H9 (cell line): ENCODE data around the gene KLF18. TPM values are rescaled to one million over a fixed set of nuclear protein-coding genes. Genes with fewer than 3 reads are reported as not detected.

ENCODE experiments used
- DNase-seq: peaks from one replicate; pipeline ENCODE4 v3.0.0-alpha.2; 2017
- H2AFZ ChIP-seq: one replicate; pipeline ENCODE4 v1.6.1; 2013; ENCODE audit warnings: mild to moderate bottlenecking, low read length, control low read depth, moderate library complexity
- H2AK5ac ChIP-seq: 2 replicates; pipeline ENCODE4 v1.6.1; 2013; ENCODE audit warnings: low read length, control low read depth, mixed read lengths; ENCODE audit not compliant: insufficient read length
- H2BK120ac ChIP-seq: one replicate; pipeline ENCODE4 v1.6.1; 2013; ENCODE audit warnings: low read depth, mild to moderate bottlenecking, low read length, control low read depth, inconsistent platforms; ENCODE audit not compliant: poor library complexity, severe bottlenecking
- H2BK12ac ChIP-seq: 2 replicates; pipeline ENCODE4 v1.6.1; 2013; ENCODE audit warnings: low read length, control low read depth, mixed read lengths, low read depth; ENCODE audit not compliant: insufficient read length
- H2BK15ac ChIP-seq: 2 replicates; pipeline ENCODE4 v1.6.1; 2013; ENCODE audit warnings: low read depth, low read length, control low read depth
- H2BK20ac ChIP-seq: one replicate; pipeline ENCODE4 v1.6.1; 2013; ENCODE audit warnings: low read depth, mild to moderate bottlenecking, low read length, control low read depth, inconsistent platforms; ENCODE audit not compliant: poor library complexity, severe bottlenecking
- H2BK5ac ChIP-seq: 2 replicates; pipeline ENCODE4 v1.6.1; 2013; ENCODE audit warnings: low read length, control low read depth, mixed read lengths; ENCODE audit not compliant: insufficient read length
- H3K14ac ChIP-seq: 2 replicates; pipeline ENCODE4 v1.6.1; 2013; ENCODE audit warnings: low read length, control low read depth; ENCODE audit not compliant: insufficient read depth
- H3K18ac ChIP-seq: 2 replicates; pipeline ENCODE4 v1.6.1; 2013; ENCODE audit warnings: low read depth, mild to moderate bottlenecking, mixed read lengths, low read length, control low read depth; ENCODE audit not compliant: insufficient read length
- H3K23ac ChIP-seq: 2 replicates; pipeline ENCODE4 v1.6.1; 2013; ENCODE audit warnings: low read length, control low read depth, mixed read lengths, low read depth; ENCODE audit not compliant: insufficient read length
- H3K23me2 ChIP-seq: 2 replicates; pipeline ENCODE4 v1.6.1; 2013; ENCODE audit warnings: low read depth, mild to moderate bottlenecking, mixed read lengths, low read length, control low read depth; ENCODE audit not compliant: insufficient read length, poor library complexity, severe bottlenecking
- H3K27ac ChIP-seq: 2 replicates; pipeline ENCODE4 v1.5.1; 2013; ENCODE audit warnings: low read length, control low read depth, mixed read lengths, low read depth; ENCODE audit not compliant: insufficient read length
- H3K27me3 ChIP-seq: 2 replicates; pipeline ENCODE4 v1.6.1; 2013; ENCODE audit warnings: low read length, control low read depth, inconsistent platforms; ENCODE audit not compliant: insufficient read depth
- H3K4ac ChIP-seq: 2 replicates; pipeline ENCODE4 v1.6.1; 2013; ENCODE audit warnings: low read depth, mild to moderate bottlenecking, control low read depth, inconsistent platforms, low read length, moderate library complexity
- H3K4me1 ChIP-seq: 2 replicates; pipeline ENCODE4 v1.6.1; 2013; ENCODE audit warnings: low read length, control low read depth, inconsistent platforms; ENCODE audit not compliant: insufficient read depth
- H3K4me2 ChIP-seq: 2 replicates; pipeline ENCODE4 v1.6.1; 2013; ENCODE audit warnings: low read length, control low read depth, mixed read lengths; ENCODE audit not compliant: insufficient read length, insufficient read depth
- H3K56ac ChIP-seq: 2 replicates; pipeline ENCODE4 v1.6.1; 2013; ENCODE audit warnings: low read depth, mild to moderate bottlenecking, mixed read lengths, low read length, control low read depth; ENCODE audit not compliant: insufficient read length
- H3K79me1 ChIP-seq: 2 replicates; pipeline ENCODE4 v1.6.1; 2013; ENCODE audit warnings: low read depth, mild to moderate bottlenecking, moderate library complexity, low read length, control low read depth, inconsistent platforms; ENCODE audit not compliant: insufficient read depth, poor library complexity, severe bottlenecking
- H3K79me2 ChIP-seq: 2 replicates; pipeline ENCODE4 v1.6.1; 2013; ENCODE audit warnings: low read length, control low read depth, inconsistent platforms; ENCODE audit not compliant: insufficient read depth
- H3K9ac ChIP-seq: 2 replicates; pipeline ENCODE4 v1.6.1; 2013; ENCODE audit warnings: low read length, control low read depth, mixed read lengths; ENCODE audit not compliant: insufficient read length; ENCODE audit errors: extremely low read depth
- H3K9me3 ChIP-seq: one replicate; pipeline ENCODE4 v1.6.1; 2013; ENCODE audit warnings: low read depth, low read length, inconsistent platforms; ENCODE audit not compliant: control insufficient read depth
- H3T11ph ChIP-seq: one replicate; pipeline ENCODE4 v1.6.1; 2013; ENCODE audit warnings: mild to moderate bottlenecking, low read length, control low read depth, inconsistent platforms
- H4K20me1 ChIP-seq: one replicate; pipeline ENCODE4 v1.6.1; 2013; ENCODE audit not compliant: control insufficient read depth, insufficient read length, insufficient read depth
- H4K5ac ChIP-seq: 2 replicates; pipeline ENCODE4 v1.6.1; 2013; ENCODE audit warnings: low read depth, mild to moderate bottlenecking, mixed read lengths, low read length, control low read depth; ENCODE audit not compliant: insufficient read length
- H4K8ac ChIP-seq: replicated peaks from 2 replicates; pipeline ENCODE4 v1.6.1; 2013; ENCODE audit warnings: low read length, control low read depth, mixed read lengths, low read depth; ENCODE audit not compliant: insufficient read length
- H4K91ac ChIP-seq: 2 replicates; pipeline ENCODE4 v1.6.1; 2013; ENCODE audit warnings: low read depth, mild to moderate bottlenecking, moderate library complexity, mixed read lengths, low read length, control low read depth; ENCODE audit not compliant: insufficient read length
- H3K27ac Mint-ChIP-seq, 3 experiments: 2 replicates in 2 of 3; 3 replicates in 1 of 3; pipeline ENCODE4 v1.8.0; 2020 to 2021; ENCODE audit warnings: mixed read lengths in 3 of 3, mild to moderate bottlenecking in 1 of 3, moderate library complexity in 1 of 3
- H3K27me3 Mint-ChIP-seq: 2 replicates; pipeline ENCODE4 v1.8.0; 2021; ENCODE audit warnings: low read depth, mild to moderate bottlenecking, moderate library complexity, mixed read lengths
- H3K36me3 Mint-ChIP-seq, 3 experiments: 2 replicates in 2 of 3; 3 replicates in 1 of 3; pipeline ENCODE4 v1.8.0; 2020 to 2021; ENCODE audit warnings: low read depth in 3 of 3, mixed read lengths in 3 of 3; ENCODE audit not compliant: insufficient read depth in 1 of 3
- H3K4me1 Mint-ChIP-seq, 2 experiments: 2 replicates each; pipeline ENCODE4 v1.8.0; 2020; ENCODE audit warnings: mixed read lengths in 2 of 2
- H3K4me3 Mint-ChIP-seq, 2 experiments: 2 replicates in 1 of 2; 3 replicates in 1 of 2; pipeline ENCODE4 v1.8.0; 2020 to 2021; ENCODE audit warnings: mild to moderate bottlenecking in 2 of 2, mixed read lengths in 2 of 2, moderate library complexity in 1 of 2
- H3K9me3 Mint-ChIP-seq, 2 experiments: 2 replicates in 1 of 2; 3 replicates in 1 of 2; pipeline ENCODE4 v1.8.0; 2020; ENCODE audit warnings: mild to moderate bottlenecking in 2 of 2, mixed read lengths in 2 of 2, moderate library complexity in 1 of 2
- CTCF ChIP-seq: fragments of 200-600 bp; sonication (generic); conservative IDR thresholded peaks from 3 replicates; pipeline ENCODE4 v1.8.0; 2021; ENCODE audit warnings: antibody characterized with exemption, mild to moderate bottlenecking
- WGBS: extraction: QIAGEN DNeasy Blood & Tissue Kit; methylation state at CpG from one replicate; pipeline ENCODE4 v1.1.7; 2013; ENCODE audit warnings: missing lambda C conversion rate, low lambda C conversion rate, mixed read lengths; ENCODE audit not compliant: insufficient read length; ENCODE audit errors: extremely low coverage; 5-methylcytosine and 5-hydroxymethylcytosine counted together
- total RNA-seq: library from RNA; stranded (reverse); gene quantifications from 2 replicates; pipeline ENCODE4 v1.2.1, GENCODE V29; 2021

KLF18 gene
- total RNA-seq, 1 experiment from 2014 or later = 0.07 TPM

DNA sequence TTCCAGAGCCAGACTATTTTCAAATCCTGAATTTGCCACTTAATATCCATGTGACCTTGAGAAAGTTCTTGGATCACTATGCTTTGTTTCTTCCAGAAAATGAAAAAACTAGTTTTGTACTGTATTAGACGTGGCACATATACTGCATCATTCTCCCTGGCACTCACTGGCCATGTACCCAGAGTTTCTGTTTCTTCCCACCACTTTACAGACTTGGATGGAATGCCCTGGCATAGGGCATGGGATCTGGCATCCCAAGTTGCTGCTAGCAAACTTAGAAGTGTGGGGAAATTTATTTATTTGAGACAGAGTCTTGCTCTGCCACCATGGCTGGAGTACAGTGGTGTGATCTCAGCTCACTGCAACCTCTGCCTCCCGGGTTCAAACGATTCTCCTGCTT, 10.0 kb downstream of the KLF18 start:
- Histone ChIP-seq H3K9ac (no peak overlapping the region), H3T11ph (no peak overlapping the region), H2AK5ac (no peak overlapping the region), H3K23me2 (no peaks in the 10 kb centered on the region), H2BK20ac (no peak overlapping the region), H2BK5ac (no peak overlapping the region), H2BK120ac (no peak overlapping the region), H3K79me1 (no peaks in the 10 kb centered on the region), H3K18ac (no peak overlapping the region), H3K4ac (no peak overlapping the region), H3K4me1 (no peaks in the 10 kb centered on the region), H2BK12ac (no peak overlapping the region), H2BK15ac (no peak overlapping the region), H3K27me3 (no peaks in the 10 kb centered on the region), H4K8ac (no peak overlapping the region), H3K9me3 (no peaks in the 10 kb centered on the region), H3K4me2 (no peak overlapping the region), H3K79me2 (no peaks in the 10 kb centered on the region), H3K23ac (no peak overlapping the region), H3K56ac (no peak overlapping the region), H4K5ac (no peak overlapping the region), H4K91ac (no peak overlapping the region), H2AFZ (no peak overlapping the region), H3K27ac (no peak overlapping the region), H4K20me1 (no peaks in the 10 kb centered on the region), H3K14ac (no peak overlapping the region)
- no peaks in the 10 kb centered on the region; a peak in 1 of 5 replicates for H3K9me3 Mint-ChIP-seq
- H3K36me3 Mint-ChIP-seq = no peaks in the 10 kb centered on the region; a peak in 1 of 7 replicates
- no peaks in the 10 kb centered on the region for H3K4me1 Mint-ChIP-seq
- no peak for TF ChIP-seq CTCF
- no peak overlapping the region for H3K27ac Mint-ChIP-seq
- H3K27me3 Mint-ChIP-seq = peaks cover 12% of the 10 kb centered on the region
- no peak overlapping the region for H3K4me3 Mint-ChIP-seq
- WGBS = no CpG with 5 or more reads among the region's 3 CpGs
- no peak for DNase-seq
